HCT116 (cell line): ENCODE data around the gene ITGB1. TPM values are rescaled to one million over a fixed set of nuclear protein-coding genes. Genes with fewer than 3 reads are reported as not detected.

Experiments used
- ATAC-seq: fragments of 200-7000 bp; cut with Tn5 transposase; 2 replicates; pipeline ENCODE4 v1.9.1; 2020; ENCODE audit warnings: mild to moderate bottlenecking, moderate library complexity
- BruUV-seq: library from RNA; stranded (reverse); fragments of 400-500 nt; replicated peaks from 2 replicates; lab custom pipeline; 2021; lab: Mats Ljungman, UMichigan
- CTCF ChIA-PET: fragments of 300-600 bp; sonication (Branson Sonifier 250); formaldehyde crosslinking; loops from one replicate; lab custom pipeline; 2021; ENCODE audit warnings: antibody characterized with exemption; lab: Charles Lee
- POLR2A ChIA-PET: fragments of 300-600, 350-600 bp; sonication (Branson Sonifier 250); formaldehyde crosslinking; loops from one replicate; lab custom pipeline; 2021; ENCODE audit warnings: antibody characterized with exemption; lab: Charles Lee
- RAD21 ChIA-PET, 2 experiments: fragments of 300-600 bp; sonication (Branson Sonifier 250); formaldehyde crosslinking; loops; one replicate each; lab custom pipeline; 2023; ENCODE audit warnings: low total read pairs in 2 of 2; ENCODE audit not compliant: uncharacterized antibody in 2 of 2, unreplicated experiment in 2 of 2, low non-redundant PET in 1 of 2; lab: Charles Lee
- DNase-seq: peaks from one replicate; pipeline ENCODE4 v3.0.0-alpha.2; 2010; ENCODE audit warnings: low read depth, low spot score
- H2AFZ ChIP-seq: fragments of 200-600 bp; shearing (Covaris generic), sonication (generic); 2 replicates; pipeline ENCODE4 v1.6.1; 2017; ENCODE audit warnings: low read depth, mixed run types, mixed read lengths, antibody characterized with exemption, low read length; ENCODE audit not compliant: poor library complexity, severe bottlenecking
- H3K27ac ChIP-seq: 2 replicates; pipeline ENCODE4 v1.5.1; 2012; ENCODE audit warnings: low read depth, low read length
- H3K27me3 ChIP-seq: fragments of 200-600 bp; sonication (generic); 2 replicates; pipeline ENCODE4 v1.6.1; 2016; ENCODE audit warnings: mixed run types, low read length, mixed read lengths; ENCODE audit not compliant: insufficient read depth
- H3K36me3 ChIP-seq, 2 experiments: fragments of 200-500 bp in 1 of 2; fragments of 200-600 bp in 1 of 2; sonication (Bioruptor generic) in 1 of 2; sonication (generic) in 1 of 2; 2 replicates each; pipeline versions ENCODE4 v1.5.1 to v1.6.1; 2014 to 2016; ENCODE audit warnings: low read length in 2 of 2, inconsistent platforms in 1 of 2, mixed read lengths in 1 of 2, mixed run types in 1 of 2; ENCODE audit not compliant: insufficient read depth in 2 of 2, control insufficient read depth in 1 of 2
- H3K4me1 ChIP-seq, 2 experiments: fragments of 200-600 bp in 1 of 2; sonication (generic) in 1 of 2; 2 replicates each; pipeline versions ENCODE4 v1.5.1 to v1.6.1; 2012 to 2017; ENCODE audit warnings: low read length in 2 of 2, inconsistent platforms in 1 of 2, mild to moderate bottlenecking in 1 of 2, mixed read lengths in 1 of 2, mixed run types in 1 of 2, moderate library complexity in 1 of 2; ENCODE audit not compliant: insufficient read depth in 2 of 2, control insufficient read depth in 1 of 2
- H3K4me2 ChIP-seq: fragments of 200-600 bp; sonication (generic); 2 replicates; pipeline ENCODE4 v1.6.1; 2017; ENCODE audit warnings: mixed run types, low read length, mixed read lengths
- H3K4me3 ChIP-seq, 2 experiments: fragments of 200-600 bp in 1 of 2; sonication (generic) in 1 of 2; replicated peaks in 1 of 2; 2 replicates each; pipeline ENCODE4 v1.5.1; 2011 to 2016; ENCODE audit warnings: low read length in 2 of 2, control low read depth in 1 of 2, low read depth in 1 of 2, mild to moderate bottlenecking in 1 of 2, mixed read lengths in 1 of 2, mixed run types in 1 of 2
- H3K79me2 ChIP-seq: fragments of 200-600 bp; sonication (generic); 2 replicates; pipeline ENCODE4 v1.6.1; 2017; ENCODE audit warnings: mild to moderate bottlenecking, mixed run types, low read length, moderate library complexity, mixed read lengths; ENCODE audit not compliant: insufficient read depth
- H3K9ac ChIP-seq: fragments of 200-600 bp; sonication (generic); 2 replicates; pipeline ENCODE4 v1.6.1; 2016; ENCODE audit warnings: low read length, mixed read lengths
- H3K9me2 ChIP-seq: fragments of 200-600 bp; sonication (generic), shearing (Covaris generic); 2 replicates; pipeline ENCODE4 v1.6.1; 2017; ENCODE audit warnings: mixed run types, mild to moderate bottlenecking, moderate library complexity; ENCODE audit not compliant: insufficient read depth
- H3K9me3 ChIP-seq, 2 experiments: fragments of 200-500 bp in 1 of 2; fragments of 200-600 bp in 1 of 2; sonication (Bioruptor generic) in 1 of 2; sonication (generic) in 1 of 2; 2 replicates each; pipeline ENCODE4 v1.6.1; 2014 to 2017; ENCODE audit warnings: low read length in 2 of 2, mixed read lengths in 2 of 2, inconsistent platforms in 1 of 2, low read depth in 1 of 2, mild to moderate bottlenecking in 1 of 2, mixed run types in 1 of 2, moderate library complexity in 1 of 2; ENCODE audit not compliant: control insufficient read depth in 1 of 2, insufficient read depth in 1 of 2
- H4K20me1 ChIP-seq: fragments of 200-600 bp; sonication (generic), shearing (Covaris generic); 2 replicates; pipeline ENCODE4 v1.6.1; 2017; ENCODE audit warnings: mixed run types, mild to moderate bottlenecking, moderate library complexity; ENCODE audit not compliant: insufficient read depth
- EGR1 ChIP-seq: IDR thresholded peaks from 2 replicates; pipeline ENCODE4 v1.6.1; 2012; ENCODE audit warnings: low read depth
- EZH2 ChIP-seq: fragments of 200-600 bp; sonication (generic); IDR thresholded peaks from 2 replicates; pipeline ENCODE4 v1.6.1; 2017; ENCODE audit warnings: antibody characterized with exemption, mixed run types
- EZH2phosphoT487 ChIP-seq: fragments of 200-600 bp; IDR thresholded peaks from 2 replicates; pipeline ENCODE4 v1.6.1; 2018; ENCODE audit warnings: antibody characterized with exemption, borderline replicate concordance
- JUND ChIP-seq: IDR thresholded peaks from 2 replicates; pipeline ENCODE4 v1.6.1; 2012
- RAD21 ChIP-seq: IDR thresholded peaks from 2 replicates; pipeline ENCODE4 v1.6.1; 2012; ENCODE audit warnings: low read depth, mild to moderate bottlenecking
- TCF7L2 ChIP-seq: IDR thresholded peaks from 2 replicates; pipeline ENCODE4 v1.7.0; 2011; ENCODE audit warnings: borderline replicate concordance, inconsistent platforms; ENCODE audit not compliant: insufficient read depth, insufficient read length; ENCODE audit errors: extremely low read depth
- YY1 ChIP-seq: IDR thresholded peaks from 2 replicates; pipeline ENCODE4 v1.6.1; 2011; ENCODE audit warnings: low read length, low read depth, moderate library complexity, mild to moderate bottlenecking; ENCODE audit not compliant: insufficient replicate concordance; ENCODE audit errors: extremely low read depth
- ZFX ChIP-seq: fragments of 450-650 bp; IDR thresholded peaks from 2 replicates; pipeline ENCODE4 v1.6.1; 2017
- intact Hi-C: fragments of 100-400 bp; cut with micrococcal nuclease; formaldehyde crosslinking; loops from 2 replicates; pipeline ENCODE4 v1.10.0; 2022
- total RNA-seq: library from RNA; stranded (reverse); gene quantifications from one replicate; pipeline ENCODE4 v1.2.1, GENCODE V29; 2021; ENCODE audit not compliant: unreplicated experiment
- TF ChIP-seq, protein P1 (sequence below): IDR thresholded peaks from 2 replicates; pipeline ENCODE4 v1.6.1; 2012; ENCODE audit warnings: low read depth

Gene ITGB1
- total RNA-seq, 1 experiment from 2014 or later = 366 TPM

GRCh38 chr10:32943854-32944661, 14.0 kb downstream of the ITGB1 start:
- CTCF ChIA-PET = no interaction called here
- H3K4me3 ChIP-seq = no peak overlapping the region
- no peaks in the 10 kb centered on the region for H3K9me3 ChIP-seq
- H4K20me1 ChIP-seq = peaks cover 22% of the 10 kb centered on the region; the same call in 1 of the 2 replicates
- TF ChIP-seq, protein P1, sequence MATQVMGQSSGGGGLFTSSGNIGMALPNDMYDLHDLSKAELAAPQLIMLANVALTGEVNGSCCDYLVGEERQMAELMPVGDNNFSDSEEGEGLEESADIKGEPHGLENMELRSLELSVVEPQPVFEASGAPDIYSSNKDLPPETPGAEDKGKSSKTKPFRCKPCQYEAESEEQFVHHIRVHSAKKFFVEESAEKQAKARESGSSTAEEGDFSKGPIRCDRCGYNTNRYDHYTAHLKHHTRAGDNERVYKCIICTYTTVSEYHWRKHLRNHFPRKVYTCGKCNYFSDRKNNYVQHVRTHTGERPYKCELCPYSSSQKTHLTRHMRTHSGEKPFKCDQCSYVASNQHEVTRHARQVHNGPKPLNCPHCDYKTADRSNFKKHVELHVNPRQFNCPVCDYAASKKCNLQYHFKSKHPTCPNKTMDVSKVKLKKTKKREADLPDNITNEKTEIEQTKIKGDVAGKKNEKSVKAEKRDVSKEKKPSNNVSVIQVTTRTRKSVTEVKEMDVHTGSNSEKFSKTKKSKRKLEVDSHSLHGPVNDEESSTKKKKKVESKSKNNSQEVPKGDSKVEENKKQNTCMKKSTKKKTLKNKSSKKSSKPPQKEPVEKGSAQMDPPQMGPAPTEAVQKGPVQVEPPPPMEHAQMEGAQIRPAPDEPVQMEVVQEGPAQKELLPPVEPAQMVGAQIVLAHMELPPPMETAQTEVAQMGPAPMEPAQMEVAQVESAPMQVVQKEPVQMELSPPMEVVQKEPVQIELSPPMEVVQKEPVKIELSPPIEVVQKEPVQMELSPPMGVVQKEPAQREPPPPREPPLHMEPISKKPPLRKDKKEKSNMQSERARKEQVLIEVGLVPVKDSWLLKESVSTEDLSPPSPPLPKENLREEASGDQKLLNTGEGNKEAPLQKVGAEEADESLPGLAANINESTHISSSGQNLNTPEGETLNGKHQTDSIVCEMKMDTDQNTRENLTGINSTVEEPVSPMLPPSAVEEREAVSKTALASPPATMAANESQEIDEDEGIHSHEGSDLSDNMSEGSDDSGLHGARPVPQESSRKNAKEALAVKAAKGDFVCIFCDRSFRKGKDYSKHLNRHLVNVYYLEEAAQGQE = no peak
- TF ChIP-seq EZH2phosphoT487 = no peak
- TF ChIP-seq EGR1 = no peak
- TF ChIP-seq ZFX = no peak
- intact Hi-C loops = no loop called here
- H3K9ac ChIP-seq = no peak overlapping the region
- no peak overlapping the region for H3K4me2 ChIP-seq
- BruUV-seq = no TSS peak
- H3K27me3 ChIP-seq = no peaks in the 10 kb centered on the region
- peaks cover 47 to 63% of the 10 kb centered on the region in 2 experiments for H3K4me1 ChIP-seq
- peaks cover 100% of the 10 kb centered on the region for H3K79me2 ChIP-seq
- RAD21 ChIA-PET = no interaction called here
- POLR2A ChIA-PET = no interaction called here
- H2AFZ ChIP-seq = no peak overlapping the region
- no peaks in the 10 kb centered on the region for H3K36me3 ChIP-seq
- H3K27ac ChIP-seq = no peak overlapping the region
- ATAC-seq (no peak), DNase-seq (no peak)
- H3K9me2 ChIP-seq = no peaks in the 10 kb centered on the region

DNA sequence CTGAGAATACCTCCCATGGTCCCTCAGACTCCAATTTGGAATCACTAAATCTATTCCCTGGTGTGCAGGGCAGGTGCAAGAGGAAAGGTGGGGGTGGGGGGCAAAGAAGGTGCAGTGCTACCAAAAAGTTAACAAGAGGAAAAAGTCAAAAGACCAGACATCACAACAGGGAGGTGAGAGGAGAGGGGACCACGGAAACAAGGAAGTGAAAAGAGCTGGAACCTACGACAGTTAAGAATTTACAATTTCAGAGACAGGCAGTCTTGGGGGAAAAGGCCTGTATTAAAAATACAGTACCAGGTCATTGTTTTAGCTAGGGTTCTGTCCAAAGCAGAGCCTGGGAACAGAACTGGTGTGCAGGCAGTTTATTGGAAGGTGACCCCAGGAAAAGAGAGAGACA, 14.6 kb downstream of the ITGB1 start:
- Histone ChIP-seq H3K9me2 (no peaks in the 10 kb centered on the region), H4K20me1 (peaks cover 23% of the 10 kb centered on the region; the same call in 1 of the 2 replicates), H3K79me2 (peaks cover 100% of the 10 kb centered on the region), H3K4me3 (no peak overlapping the region), H3K4me2 (no peak overlapping the region), H2AFZ (no peak overlapping the region), H3K9ac (no peak overlapping the region), H3K27ac (no peak overlapping the region), H3K27me3 (no peaks in the 10 kb centered on the region), H3K9me3 (no peaks in the 10 kb centered on the region), H3K36me3 (no peaks in the 10 kb centered on the region), H3K4me1 (peaks cover 41 to 56% of the 10 kb centered on the region in 2 experiments)
- DNase-seq (no peak), ATAC-seq (no peak)
- intact Hi-C loops = no loop called here
- ChIA-PET CTCF (no interaction called here), RAD21 (interaction anchor here (0.6 to 0.7 kb wide), 2 partner anchors 13 to 58 kb away, joined by 3 read pairs; no protein-coding TSS in a partner anchor), POLR2A (no interaction called here)
- no TSS peak for BruUV-seq
- TF ChIP-seq EGR1 (no peak), EZH2 (no peak), TCF7L2 (no peak), JUND (no peak), ZFX (no peak), YY1 (no peak), RAD21 (no peak)
